ENCODE data around the gene LRCOL1. TPM values are rescaled to one million over a fixed set of nuclear protein-coding genes. Genes with fewer than 3 reads are reported as not detected.

LRCOL1 gene
- total and polyA plus RNA-seq, 10 donors, result 0.54 to 4.1 (median 1.4) TPM; not detected in 2

- Histone ChIP-seq H3K9me3 (no peaks in the 10 kb centered on the region), H3K4me1 (peaks cover 0 to 55% (median 23%) of the 10 kb centered on the region in 6 donors), H3K4me3 (no peak overlapping the region), H3K27ac (no peak overlapping the region), H3K27me3 (replicated peaks in 1 of 7) (no peaks in the 10 kb centered on the region), H3K36me3 (peaks cover 0 to 100% (median 75%) of the 10 kb centered on the region in 6 donors)
- WGBS, 5 donors, result 76 to 82% (median 77%) methylated on average over 32 of the region's 32 CpGs
- DNase-seq, result no peak
- TF ChIP-seq POLR2A (IDR thresholded peaks at IDR 0.05) (no peak), CTCF (IDR thresholded peaks at IDR 0.05 in 8 of 11, conservative IDR thresholded peaks at IDR 0.05 in 3 of 11) (no peak), POLR2AphosphoS5 (IDR thresholded peaks at IDR 0.05) (no peak)
- intact Hi-C loops (cut with DNase I; ENCODE audit: low total_unique reads), result no loop called here
These were observed 47.9 kb upstream of the LRCOL1 start for GRCh38 chr12:132658149-132658894.

GRCh38 chr12:132657004-132657727 is 46.8 kb upstream of the LRCOL1 start:
- Histone ChIP-seq H3K36me3 (peaks cover 0 to 100% (median 82%) of the 10 kb centered on the region in 6 donors), H3K9me3 (no peaks in the 10 kb centered on the region), H3K4me3 (no peak overlapping the region), H3K27ac (peak overlapping the region in 1 of 8 donors; percentile 9), H3K27me3 (replicated peaks in 1 of 7) (no peaks in the 10 kb centered on the region), H3K4me1 (peaks cover 0 to 43% (median 14%) of the 10 kb centered on the region in 6 donors)
- DNase-seq, result no peak
- TF ChIP-seq POLR2A (IDR thresholded peaks at IDR 0.05) (no peak), POLR2AphosphoS5 (IDR thresholded peaks at IDR 0.05) (no peak), CTCF (IDR thresholded peaks at IDR 0.05 in 8 of 11, conservative IDR thresholded peaks at IDR 0.05 in 3 of 11) (no peak)
- intact Hi-C loops (cut with DNase I; ENCODE audit: low total_unique reads), result no loop called here
- 87 to 96% (median 91%) methylated on average over 12 of the region's 12 CpGs for WGBS, 5 donors

GRCh38 chr12:132653567-132654290 is 43.3 kb upstream of the LRCOL1 start:
- Histone ChIP-seq H3K4me3 (no peak overlapping the region), H3K27me3 (replicated peaks in 1 of 7) (no peaks in the 10 kb centered on the region), H3K9me3 (no peaks in the 10 kb centered on the region), H3K36me3 (peaks cover 0 to 100% (median 67%) of the 10 kb centered on the region in 6 donors), H3K4me1 (peaks cover 0 to 12% (median 0%) of the 10 kb centered on the region in 6 donors), H3K27ac (peak overlapping the region in 5 of 8 donors; percentile 15 to 56 (median 39))
- 86 to 92% (median 88%) methylated on average over 7 of the region's 7 CpGs for WGBS, 5 donors
- DNase-seq, result no peak
- TF ChIP-seq CTCF (IDR thresholded peaks at IDR 0.05 in 8 of 11, conservative IDR thresholded peaks at IDR 0.05 in 3 of 11), result no peak
- TF ChIP-seq POLR2AphosphoS5 (IDR thresholded peaks at IDR 0.05), result no peak
- TF ChIP-seq POLR2A (IDR thresholded peaks at IDR 0.05), result no peak
- intact Hi-C loops (cut with DNase I; ENCODE audit: low total_unique reads), result no loop called here

Data from spleen (tissue), 11 donors.